OCI-LY1 (cell line): Measurements from ENCODE around the gene AWAT1.

Source experiments
- CTCF ChIP-seq: fragments of 200-600 bp; sonication (generic), shearing (Covaris generic); IDR thresholded peaks from 2 replicates; pipeline ENCODE4 v1.5.1; 2017; ENCODE audit warnings: mild to moderate bottlenecking, antibody characterized with exemption, low read length, moderate library complexity, mixed read lengths
- EZH2 ChIP-seq: fragments of 200-600 bp; sonication (generic), shearing (Covaris generic); IDR thresholded peaks from 2 replicates; pipeline ENCODE4 v1.8.0; 2017; ENCODE audit warnings: borderline replicate concordance, mixed run types, mild to moderate bottlenecking, antibody characterized with exemption, low read length, moderate library complexity, mixed read lengths

- TF ChIP-seq CTCF (no peak), EZH2 (no peak)
These were observed 14.3 kb upstream of the AWAT1 start for GRCh38 chrX:70219938-70220764.
